HepG2 (cell line): ENCODE measurements around the gene UCKL1. TPM values are rescaled to one million over a fixed set of nuclear protein-coding genes. Genes with fewer than 3 reads are reported as not detected.

Experiments used
- CBX5 ChIP-seq: sonication (generic); formaldehyde crosslinking; IDR thresholded peaks from 2 replicates; pipeline ENCODE4 v1.4.0; 2020; ENCODE audit warnings: missing genetic modification reagents, borderline replicate concordance
- CREB1 ChIP-seq, 2 experiments: fragments of 450-650 bp in 1 of 2; IDR thresholded peaks; 2 replicates each; pipeline ENCODE4 v1.6.1; 2016 to 2017; ENCODE audit warnings: control low read depth in 1 of 2, mild to moderate bottlenecking in 1 of 2, missing compliant biosample characterization in 1 of 2, missing genetic modification characterization in 1 of 2
- MED13 ChIP-seq: sonication (generic); formaldehyde crosslinking; IDR thresholded peaks from 2 replicates; pipeline ENCODE4 v1.5.0; 2020; ENCODE audit warnings: missing genetic modification reagents
- MEF2D ChIP-seq: sonication (generic); formaldehyde crosslinking; IDR thresholded peaks from 2 replicates; pipeline ENCODE4 v1.5.1; 2020; ENCODE audit warnings: mild to moderate bottlenecking, missing genetic modification reagents
- NR2F1 ChIP-seq, 2 experiments: fragments of 450-650 bp in 1 of 2; formaldehyde crosslinking in 1 of 2; IDR thresholded peaks; 2 replicates each; pipeline versions ENCODE4 v1.5.0 to v1.6.1; 2016 to 2020; ENCODE audit warnings: mild to moderate bottlenecking in 1 of 2, missing compliant biosample characterization in 1 of 2, missing genetic modification reagents in 1 of 2, moderate library complexity in 1 of 2
- ZNF354B ChIP-seq: sonication (generic); formaldehyde crosslinking; IDR thresholded peaks from 2 replicates; pipeline ENCODE4 v1.8.0; 2022; ENCODE audit warnings: mild to moderate bottlenecking, missing genetic modification reagents
- ZNF766 ChIP-seq: sonication (generic); formaldehyde crosslinking; IDR thresholded peaks from 2 replicates; pipeline ENCODE4 v1.5.0; 2020; ENCODE audit warnings: missing genetic modification reagents, borderline replicate concordance
- ZNF782 ChIP-seq: sonication (generic); formaldehyde crosslinking; IDR thresholded peaks from 2 replicates; pipeline ENCODE4 v1.4.0; 2020; ENCODE audit warnings: missing genetic modification reagents, mild to moderate bottlenecking, borderline replicate concordance
- polyA plus RNA-seq, 8 experiments: library from polyadenylated mRNA; depleted of rRNA in 3 of 8; stranded (reverse) in 7 of 8; unstranded in 1 of 8; fragments of >200 nt; fragmentation: Illumina TruSeq in 4 of 8; extraction: Trizol in 4 of 8; gene quantifications; 2 replicates each; pipeline versions ENCODE4 v1.2.1 to v1.2.3, GENCODE V29; 2011 to 2016; ENCODE audit warnings: low read depth in 4 of 8, missing spikeins in 1 of 8, mixed read lengths in 1 of 8; ENCODE audit not compliant: insufficient read depth in 1 of 8
- total RNA-seq, 5 experiments: library from RNA; depleted of rRNA; stranded (reverse); fragments of >200 nt; fragmentation: Illumina TruSeq; extraction: Trizol; gene quantifications; 2 replicates each; pipeline ENCODE4 v1.2.3, GENCODE V29; 2016; ENCODE audit warnings: low read depth in 1 of 5
- TF ChIP-seq, protein P1 (sequence below): sonication (generic); formaldehyde crosslinking; IDR thresholded peaks from 2 replicates; pipeline ENCODE4 v1.5.0; 2020; ENCODE audit warnings: missing genetic modification reagents, mild to moderate bottlenecking, borderline replicate concordance
- TF ChIP-seq, protein P2 (sequence below): sonication (generic); formaldehyde crosslinking; IDR thresholded peaks from 2 replicates; pipeline ENCODE4 v1.4.0; 2020; ENCODE audit warnings: missing genetic modification reagents
- TF ChIP-seq, protein P3 (sequence below): sonication (generic); formaldehyde crosslinking; IDR thresholded peaks from 2 replicates; pipeline ENCODE4 v1.4.0; 2020; ENCODE audit warnings: low read depth, missing genetic modification reagents
- TF ChIP-seq, protein P4 (sequence below): sonication (generic); formaldehyde crosslinking; IDR thresholded peaks from 2 replicates; pipeline ENCODE4 v1.5.0; 2020; ENCODE audit warnings: missing genetic modification reagents
- TF ChIP-seq, protein P5 (sequence below): sonication (generic); formaldehyde crosslinking; IDR thresholded peaks from 2 replicates; pipeline ENCODE4 v1.4.0; 2020; ENCODE audit warnings: missing genetic modification reagents
- TF ChIP-seq, protein P6 (sequence below): sonication (generic); formaldehyde crosslinking; IDR thresholded peaks from 2 replicates; pipeline ENCODE4 v1.4.0; 2020; ENCODE audit warnings: missing genetic modification reagents, low read depth, mild to moderate bottlenecking, borderline replicate concordance
- TF ChIP-seq, protein P7 (sequence below): sonication (generic); formaldehyde crosslinking; IDR thresholded peaks from 2 replicates; pipeline ENCODE4 v1.8.0; 2022; ENCODE audit warnings: missing genetic modification reagents, mild to moderate bottlenecking, borderline replicate concordance
- TF ChIP-seq, protein P8 (sequence below): sonication (generic); formaldehyde crosslinking; IDR thresholded peaks from 2 replicates; pipeline ENCODE4 v1.5.0; 2020; ENCODE audit warnings: missing genetic modification reagents

UCKL1 gene
- total and polyA plus RNA-seq, 2 of the 13 experiments (the other 11 are each of a cell fraction or from before 2014, with no cell fraction given), result 50.2 to 126 TPM

DNA sequence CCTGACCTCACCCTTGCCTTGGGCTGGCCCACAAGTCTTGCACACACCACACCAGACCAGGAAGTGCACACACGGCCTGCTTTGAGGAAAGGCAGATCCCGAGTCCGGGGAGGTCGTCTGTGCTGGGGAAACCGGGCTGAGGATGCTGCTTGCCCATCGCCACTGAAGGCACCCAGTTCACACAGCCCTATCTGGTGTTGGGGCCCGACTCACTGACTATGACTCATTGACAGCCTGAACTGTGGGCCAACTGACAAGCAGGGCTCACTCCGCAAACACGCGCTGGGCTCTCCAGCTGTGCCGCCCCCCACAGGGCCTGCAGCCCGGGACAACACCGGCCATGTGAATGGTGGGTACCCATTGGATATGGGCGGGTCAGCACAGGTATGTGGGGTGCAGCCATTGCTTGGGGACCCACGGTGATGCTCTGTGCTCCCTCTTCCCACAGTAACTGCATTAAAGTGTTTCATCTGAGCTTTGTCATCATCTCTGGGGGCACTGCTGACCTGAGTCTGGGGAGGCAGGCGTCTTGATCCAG lies 21.6 kb upstream of the UCKL1 start (continued):
- TF ChIP-seq, protein P1, sequence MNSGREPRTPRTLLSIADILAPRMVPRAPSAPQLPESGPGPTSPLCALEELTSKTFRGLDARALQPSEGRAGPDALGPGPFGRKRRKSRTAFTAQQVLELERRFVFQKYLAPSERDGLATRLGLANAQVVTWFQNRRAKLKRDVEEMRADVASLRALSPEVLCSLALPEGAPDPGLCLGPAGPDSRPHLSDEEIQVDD (CRISPR knock-in tag), result no peak; the same call in 1 of the 2 replicates
- TF ChIP-seq ZNF766 (CRISPR knock-in tag), result peak; percentile 47; the same call in 1 of the 2 replicates
- peak; percentile 49; the same call in 1 of the 2 replicates for TF ChIP-seq CREB1 (IDR thresholded peaks at IDR 0.05)
- TF ChIP-seq CREB1 (CRISPR knock-in tag; IDR thresholded peaks at IDR 0.05), result no peak
- TF ChIP-seq, protein P2, sequence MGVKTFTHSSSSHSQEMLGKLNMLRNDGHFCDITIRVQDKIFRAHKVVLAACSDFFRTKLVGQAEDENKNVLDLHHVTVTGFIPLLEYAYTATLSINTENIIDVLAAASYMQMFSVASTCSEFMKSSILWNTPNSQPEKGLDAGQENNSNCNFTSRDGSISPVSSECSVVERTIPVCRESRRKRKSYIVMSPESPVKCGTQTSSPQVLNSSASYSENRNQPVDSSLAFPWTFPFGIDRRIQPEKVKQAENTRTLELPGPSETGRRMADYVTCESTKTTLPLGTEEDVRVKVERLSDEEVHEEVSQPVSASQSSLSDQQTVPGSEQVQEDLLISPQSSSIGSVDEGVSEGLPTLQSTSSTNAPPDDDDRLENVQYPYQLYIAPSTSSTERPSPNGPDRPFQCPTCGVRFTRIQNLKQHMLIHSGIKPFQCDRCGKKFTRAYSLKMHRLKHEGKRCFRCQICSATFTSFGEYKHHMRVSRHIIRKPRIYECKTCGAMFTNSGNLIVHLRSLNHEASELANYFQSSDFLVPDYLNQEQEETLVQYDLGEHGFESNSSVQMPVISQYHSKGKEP (CRISPR knock-in tag), result no peak
- no peak for TF ChIP-seq MEF2D (CRISPR knock-in tag)
- peak; percentile 72 for TF ChIP-seq CBX5
- TF ChIP-seq, protein P3, sequence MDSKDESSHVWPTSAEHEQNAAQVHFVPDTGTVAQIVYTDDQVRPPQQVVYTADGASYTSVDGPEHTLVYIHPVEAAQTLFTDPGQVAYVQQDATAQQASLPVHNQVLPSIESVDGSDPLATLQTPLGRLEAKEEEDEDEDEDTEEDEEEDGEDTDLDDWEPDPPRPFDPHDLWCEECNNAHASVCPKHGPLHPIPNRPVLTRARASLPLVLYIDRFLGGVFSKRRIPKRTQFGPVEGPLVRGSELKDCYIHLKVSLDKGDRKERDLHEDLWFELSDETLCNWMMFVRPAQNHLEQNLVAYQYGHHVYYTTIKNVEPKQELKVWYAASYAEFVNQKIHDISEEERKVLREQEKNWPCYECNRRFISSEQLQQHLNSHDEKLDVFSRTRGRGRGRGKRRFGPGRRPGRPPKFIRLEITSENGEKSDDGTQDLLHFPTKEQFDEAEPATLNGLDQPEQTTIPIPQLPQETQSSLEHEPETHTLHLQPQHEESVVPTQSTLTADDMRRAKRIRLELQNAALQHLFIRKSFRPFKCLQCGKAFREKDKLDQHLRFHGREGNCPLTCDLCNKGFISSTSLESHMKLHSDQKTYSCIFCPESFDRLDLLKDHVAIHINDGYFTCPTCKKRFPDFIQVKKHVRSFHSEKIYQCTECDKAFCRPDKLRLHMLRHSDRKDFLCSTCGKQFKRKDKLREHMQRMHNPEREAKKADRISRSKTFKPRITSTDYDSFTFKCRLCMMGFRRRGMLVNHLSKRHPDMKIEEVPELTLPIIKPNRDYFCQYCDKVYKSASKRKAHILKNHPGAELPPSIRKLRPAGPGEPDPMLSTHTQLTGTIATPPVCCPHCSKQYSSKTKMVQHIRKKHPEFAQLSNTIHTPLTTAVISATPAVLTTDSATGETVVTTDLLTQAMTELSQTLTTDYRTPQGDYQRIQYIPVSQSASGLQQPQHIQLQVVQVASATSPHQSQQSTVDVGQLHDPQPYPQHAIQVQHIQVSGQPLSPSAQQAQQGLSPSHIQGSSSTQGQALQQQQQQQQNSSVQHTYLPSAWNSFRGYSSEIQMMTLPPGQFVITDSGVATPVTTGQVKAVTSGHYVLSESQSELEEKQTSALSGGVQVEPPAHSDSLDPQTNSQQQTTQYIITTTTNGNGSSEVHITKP (CRISPR knock-in tag), result peak; percentile 75; the same call in 1 of the 2 replicates
- TF ChIP-seq, protein P4, sequence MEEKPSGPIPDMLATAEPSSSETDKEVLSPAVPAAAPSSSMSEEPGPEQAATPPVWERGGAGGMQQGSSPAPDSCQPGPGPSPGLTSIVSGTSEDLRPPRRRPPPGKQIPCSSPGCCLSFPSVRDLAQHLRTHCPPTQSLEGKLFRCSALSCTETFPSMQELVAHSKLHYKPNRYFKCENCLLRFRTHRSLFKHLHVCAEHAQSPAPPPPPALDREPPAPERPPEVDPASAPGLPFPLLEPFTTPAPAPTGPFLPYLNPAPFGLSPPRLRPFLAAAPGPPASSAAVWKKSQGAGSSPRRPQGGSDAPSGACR (CRISPR knock-in tag), result no peak; the same call in 1 of the 2 replicates
- TF ChIP-seq MED13 (CRISPR knock-in tag), result no peak
- no peak for TF ChIP-seq ZNF354B (CRISPR knock-in tag)
- TF ChIP-seq, protein P5, sequence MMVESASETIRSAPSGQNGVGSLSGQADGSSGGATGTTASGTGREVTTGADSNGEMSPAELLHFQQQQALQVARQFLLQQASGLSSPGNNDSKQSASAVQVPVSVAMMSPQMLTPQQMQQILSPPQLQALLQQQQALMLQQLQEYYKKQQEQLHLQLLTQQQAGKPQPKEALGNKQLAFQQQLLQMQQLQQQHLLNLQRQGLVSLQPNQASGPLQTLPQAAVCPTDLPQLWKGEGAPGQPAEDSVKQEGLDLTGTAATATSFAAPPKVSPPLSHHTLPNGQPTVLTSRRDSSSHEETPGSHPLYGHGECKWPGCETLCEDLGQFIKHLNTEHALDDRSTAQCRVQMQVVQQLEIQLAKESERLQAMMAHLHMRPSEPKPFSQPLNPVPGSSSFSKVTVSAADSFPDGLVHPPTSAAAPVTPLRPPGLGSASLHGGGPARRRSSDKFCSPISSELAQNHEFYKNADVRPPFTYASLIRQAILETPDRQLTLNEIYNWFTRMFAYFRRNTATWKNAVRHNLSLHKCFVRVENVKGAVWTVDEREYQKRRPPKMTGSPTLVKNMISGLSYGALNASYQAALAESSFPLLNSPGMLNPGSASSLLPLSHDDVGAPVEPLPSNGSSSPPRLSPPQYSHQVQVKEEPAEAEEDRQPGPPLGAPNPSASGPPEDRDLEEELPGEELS, result peak; percentile 51; the same call in 1 of the 2 replicates
- 0 out of 2 replicates have a peak, but pooled peaks have one; percentile 76 for TF ChIP-seq ZNF782
- TF ChIP-seq, protein P6, sequence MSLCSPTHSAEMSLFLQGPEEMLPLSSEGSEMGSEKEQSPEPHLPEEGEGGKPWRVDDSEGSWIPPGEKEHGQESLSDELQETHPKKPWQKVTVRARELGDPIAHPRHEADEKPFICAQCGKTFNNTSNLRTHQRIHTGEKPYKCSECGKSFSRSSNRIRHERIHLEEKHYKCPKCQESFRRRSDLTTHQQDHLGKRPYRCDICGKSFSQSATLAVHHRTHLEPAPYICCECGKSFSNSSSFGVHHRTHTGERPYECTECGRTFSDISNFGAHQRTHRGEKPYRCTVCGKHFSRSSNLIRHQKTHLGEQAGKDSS (CRISPR knock-in tag), result peak; percentile 96
- TF ChIP-seq, protein P7, sequence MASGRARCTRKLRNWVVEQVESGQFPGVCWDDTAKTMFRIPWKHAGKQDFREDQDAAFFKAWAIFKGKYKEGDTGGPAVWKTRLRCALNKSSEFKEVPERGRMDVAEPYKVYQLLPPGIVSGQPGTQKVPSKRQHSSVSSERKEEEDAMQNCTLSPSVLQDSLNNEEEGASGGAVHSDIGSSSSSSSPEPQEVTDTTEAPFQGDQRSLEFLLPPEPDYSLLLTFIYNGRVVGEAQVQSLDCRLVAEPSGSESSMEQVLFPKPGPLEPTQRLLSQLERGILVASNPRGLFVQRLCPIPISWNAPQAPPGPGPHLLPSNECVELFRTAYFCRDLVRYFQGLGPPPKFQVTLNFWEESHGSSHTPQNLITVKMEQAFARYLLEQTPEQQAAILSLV (CRISPR knock-in tag), result no peak
- TF ChIP-seq, protein P8, sequence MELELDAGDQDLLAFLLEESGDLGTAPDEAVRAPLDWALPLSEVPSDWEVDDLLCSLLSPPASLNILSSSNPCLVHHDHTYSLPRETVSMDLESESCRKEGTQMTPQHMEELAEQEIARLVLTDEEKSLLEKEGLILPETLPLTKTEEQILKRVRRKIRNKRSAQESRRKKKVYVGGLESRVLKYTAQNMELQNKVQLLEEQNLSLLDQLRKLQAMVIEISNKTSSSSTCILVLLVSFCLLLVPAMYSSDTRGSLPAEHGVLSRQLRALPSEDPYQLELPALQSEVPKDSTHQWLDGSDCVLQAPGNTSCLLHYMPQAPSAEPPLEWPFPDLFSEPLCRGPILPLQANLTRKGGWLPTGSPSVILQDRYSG, result no peak
- TF ChIP-seq NR2F1 (CRISPR knock-in tag; IDR thresholded peaks at IDR 0.05), result no peak
